SK-N-MC (cell line): ENCODE measurements around the gene FAM200C.

Source experiments
- EZH2 ChIP-seq: fragments of 200-600 bp; sonication (generic); IDR thresholded peaks from one replicate; pipeline ENCODE4 v1.6.1; 2017; ENCODE audit warnings: antibody characterized with exemption
- FOXP2 ChIP-seq: optimal IDR thresholded peaks from 2 replicates; pipeline ENCODE3; 2011; ENCODE audit warnings: mild to moderate bottlenecking, moderate library complexity; ENCODE audit not compliant: insufficient read depth; ENCODE audit errors: extremely low read length, control extremely low read depth
- POLR2AphosphoS5 ChIP-seq: IDR thresholded peaks from 2 replicates; pipeline ENCODE4 v1.6.1; 2012; ENCODE audit warnings: mild to moderate bottlenecking, low read depth, low read length, borderline replicate concordance

DNA sequence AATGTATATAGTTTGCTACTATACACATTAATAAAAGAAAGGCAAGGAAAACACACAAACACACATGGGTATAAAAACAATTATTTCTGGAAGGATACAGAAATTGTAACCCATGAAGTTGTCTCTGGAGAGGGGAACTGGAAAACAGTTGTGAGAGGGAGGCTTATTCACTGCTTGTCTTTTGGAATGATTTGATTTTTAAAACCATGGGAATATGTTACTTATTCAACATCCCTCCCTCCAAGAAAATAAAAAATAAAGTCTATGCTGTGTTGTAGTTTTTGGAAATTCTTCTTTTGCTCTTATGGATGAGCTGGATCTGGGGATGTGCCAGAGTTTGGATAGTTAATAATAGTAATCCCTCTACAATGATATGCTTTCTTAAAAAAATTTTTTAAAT, 23.4 kb downstream of the FAM200C start:
- TF ChIP-seq EZH2 (no peak), POLR2AphosphoS5 (no peak), FOXP2 (no peak)
